Choroid plexus epithelial cell (primary cell): ENCODE data around the gene PIGW.
A peak's percentile ranks its signal among the peaks of the same experiment; 100 is the strongest.

Source experiments
- DNase-seq: peaks from one replicate; pipeline ENCODE4 v3.0.0-alpha.2; 2010; ENCODE audit warnings: low read depth
- H3K4me3 ChIP-seq: 2 replicates; pipeline ENCODE4 v1.5.1; 2011; ENCODE audit warnings: low read depth, mild to moderate bottlenecking, control low read depth, low read length, moderate library complexity
- CTCF ChIP-seq: conservative IDR thresholded peaks from 2 replicates; pipeline ENCODE4 v1.5.1; 2011; ENCODE audit warnings: low read depth, mild to moderate bottlenecking, control low read depth, inconsistent platforms, low read length, moderate library complexity

The PIGW gene

DNA sequence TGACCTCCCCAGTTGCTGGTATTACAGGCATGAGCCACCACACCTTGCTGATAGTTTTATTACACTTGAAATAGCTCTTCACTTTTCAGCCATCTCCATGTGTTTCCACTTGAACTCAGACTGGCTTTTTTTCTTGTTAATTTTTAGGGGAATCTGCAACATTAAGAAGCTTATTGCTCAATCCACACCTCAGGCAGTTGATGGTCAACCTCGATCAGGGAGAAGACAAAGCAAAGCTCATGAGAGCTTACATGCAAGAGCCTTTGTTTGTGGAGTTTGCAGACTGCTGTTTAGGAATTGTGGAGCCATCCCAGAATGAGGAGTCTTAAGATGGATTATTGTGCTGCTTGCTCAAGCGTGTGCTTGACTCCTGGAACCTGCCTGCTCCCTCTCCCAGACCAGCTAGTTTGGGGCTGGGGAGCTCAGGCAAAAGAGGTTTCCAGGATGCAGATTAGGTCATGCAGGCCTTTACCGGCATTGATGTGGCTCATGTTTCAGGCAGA is 39.7 kb upstream of the PIGW start:
- TF ChIP-seq CTCF, result no peak
- no peak overlapping the region for H3K4me3 ChIP-seq
- no peak for DNase-seq

GRCh38 chr17:36496018-36496789 is 38.6 kb upstream of the PIGW start:
- DNase-seq, result peak; percentile 76
- H3K4me3 ChIP-seq, result no peak overlapping the region
- no peak for TF ChIP-seq CTCF

DNA sequence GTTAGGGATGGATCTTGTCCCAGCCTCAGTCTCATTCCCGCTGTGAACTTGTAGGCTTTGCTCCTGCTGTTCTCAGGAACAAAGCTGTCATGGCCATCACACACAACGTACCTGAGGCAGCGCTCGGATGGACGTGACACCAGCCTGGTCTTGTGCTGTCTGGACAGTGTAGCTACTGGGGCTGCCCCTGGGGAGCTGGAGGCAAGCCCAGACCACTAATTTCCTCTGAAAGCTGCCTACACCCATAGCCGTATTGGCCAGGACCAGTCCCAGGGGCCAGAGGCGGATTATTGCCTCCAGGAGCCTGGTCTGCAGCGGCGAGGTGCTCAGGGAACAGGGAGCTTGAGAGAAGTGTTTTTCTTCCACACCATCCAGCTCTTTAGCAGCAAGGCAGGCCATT is 36.6 kb upstream of the PIGW start:
- no peak for DNase-seq
- no peak for TF ChIP-seq CTCF
- no peak overlapping the region for H3K4me3 ChIP-seq

DNA sequence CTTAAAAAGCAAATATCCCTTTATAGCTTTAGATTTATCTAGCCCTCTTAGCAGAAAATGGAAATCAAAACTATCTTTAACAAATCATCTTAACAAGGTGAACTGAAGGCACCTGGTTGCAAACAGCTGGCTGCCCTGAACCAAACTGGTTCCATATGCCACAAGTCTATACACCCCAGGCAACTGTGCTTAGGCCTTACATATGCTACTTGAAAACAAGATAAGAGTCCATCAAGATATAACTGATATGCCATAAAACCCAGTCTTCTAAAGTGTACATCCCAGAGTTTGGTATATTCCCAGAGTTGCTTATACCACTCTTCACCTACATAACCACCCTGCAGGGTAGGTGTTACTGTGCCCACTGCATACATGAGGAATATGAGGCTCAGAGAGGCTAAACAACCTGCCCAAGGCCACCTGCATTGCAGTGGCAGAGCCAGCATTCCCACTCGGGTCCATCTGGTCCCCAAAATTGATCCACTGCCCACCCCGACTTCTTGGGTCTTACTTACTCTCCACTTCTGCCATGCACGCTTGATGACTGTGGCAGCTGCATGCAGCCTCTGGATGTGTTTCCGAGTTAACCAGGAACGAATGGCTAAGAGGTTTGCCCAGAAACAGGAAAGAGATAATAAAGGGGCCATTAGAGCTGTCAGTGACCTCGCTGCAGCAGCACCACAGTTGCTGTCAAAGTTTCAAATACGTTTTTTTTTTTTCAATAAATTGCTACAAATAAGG is 36.1 kb upstream of the PIGW start:
- H3K4me3 ChIP-seq, result no peak overlapping the region
- no peak for DNase-seq
- no peak for TF ChIP-seq CTCF

- no peak for DNase-seq
- no peak for TF ChIP-seq CTCF
- H3K4me3 ChIP-seq, result no peak overlapping the region
These were observed 34.0 kb upstream of the PIGW start for GRCh38 chr17:36500745-36501225.

DNA sequence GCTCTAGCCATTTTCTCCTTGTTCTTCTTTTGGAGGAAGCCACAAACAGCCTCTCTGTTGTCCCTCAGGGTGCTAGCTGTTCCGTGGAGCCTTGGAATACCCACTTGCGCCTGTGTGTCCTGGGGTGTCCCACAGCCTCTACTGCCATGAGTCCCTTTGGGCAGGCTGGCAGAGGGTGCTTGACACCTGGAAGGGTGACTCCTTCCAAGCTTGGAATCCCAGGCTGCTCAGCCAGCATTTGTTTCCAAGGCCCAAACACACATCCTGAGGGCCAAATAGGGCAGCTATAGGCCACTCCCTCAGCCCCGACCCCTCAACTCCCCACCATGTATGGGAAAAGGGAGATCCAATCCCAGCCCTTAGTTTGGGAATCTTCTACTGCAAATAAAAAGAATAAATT is 33.4 kb upstream of the PIGW start:
- no peak for TF ChIP-seq CTCF
- no peak overlapping the region for H3K4me3 ChIP-seq
- no peak for DNase-seq

DNA sequence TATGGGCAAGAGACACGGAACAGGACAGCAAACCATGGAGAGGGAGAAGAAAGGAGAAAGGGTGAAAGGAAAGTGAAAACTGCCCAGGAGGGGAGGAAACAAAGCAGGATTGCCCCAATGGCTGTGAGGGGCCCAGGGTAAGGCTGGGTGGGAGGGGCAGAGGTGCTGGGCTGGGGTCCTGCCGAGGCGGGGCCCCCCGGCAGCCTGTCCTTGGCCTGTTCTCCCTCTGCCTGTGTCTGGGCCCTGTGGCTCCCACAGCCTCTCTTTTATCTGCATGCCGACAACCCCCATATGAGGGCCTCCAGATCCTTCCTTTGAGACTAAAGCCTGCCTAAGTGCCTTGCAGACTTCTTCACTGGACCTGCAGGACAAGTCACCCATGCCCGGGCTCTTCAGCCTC is 32.8 kb upstream of the PIGW start:
- H3K4me3 ChIP-seq, result no peak overlapping the region
- no peak for TF ChIP-seq CTCF
- DNase-seq, result no peak
